GM12878 (cell line): ENCODE data around the gene ZNF41. TPM values are rescaled to one million over a fixed set of nuclear protein-coding genes. Genes with fewer than 3 reads are reported as not detected.

Experiments
- ATAC-seq: fragments of 200-7000 bp; cut with Tn5 transposase; 3 replicates; pipeline ENCODE4 v1.9.1; 2020; ENCODE audit warnings: mild to moderate bottlenecking, moderate library complexity
- BruUV-seq: library from RNA; stranded (reverse); fragments of 400-500 nt; replicated peaks from 2 replicates; lab custom pipeline; 2021; lab: Mats Ljungman, UMichigan
- CTCF ChIA-PET: fragments of 300-600 bp; sonication (Branson Sonifier 250); formaldehyde crosslinking; extraction: SDS; loops from one replicate; lab custom pipeline; 2021; ENCODE audit warnings: inconsistent platforms; lab: Yijun Ruan, JAX
- POLR2A ChIA-PET: fragments of 350-600 bp; formaldehyde crosslinking; extraction: SDS; loops from one replicate; lab custom pipeline; 2021; ENCODE audit warnings: inconsistent platforms; lab: Charles Lee
- RAD21 ChIA-PET: fragments of 300-600 bp; sonication (Branson Sonifier 250); formaldehyde crosslinking; loops from one replicate; lab custom pipeline; 2023; ENCODE audit warnings: antibody characterized with exemption; ENCODE audit not compliant: unreplicated experiment; lab: Charles Lee
- SMC1A ChIA-PET: fragments of 300-600 bp; sonication (Branson Sonifier 250); formaldehyde crosslinking; loops from one replicate; lab custom pipeline; 2023; ENCODE audit not compliant: unreplicated experiment, uncharacterized antibody; lab: Charles Lee
- DNase-seq: peaks from one replicate; pipeline ENCODE4 v3.0.0-alpha.2; 2011; ENCODE audit warnings: low read depth, low spot score
- FAIRE-seq: peaks from 3 replicates; lab custom pipeline; 2011; peaks lifted over from hg19 to GRCh38; lab: Jason Lieb, UNC
- H2AFZ ChIP-seq: 2 replicates; pipeline ENCODE4 v1.6.0; 2011; ENCODE audit warnings: low read depth, low read length, control low read depth; ENCODE audit not compliant: control insufficient read depth
- H3K27ac ChIP-seq: 2 replicates; pipeline ENCODE4 v1.5.1; 2011; ENCODE audit warnings: control low read depth; ENCODE audit not compliant: control insufficient read depth, insufficient read depth
- H3K27me3 ChIP-seq, 2 experiments: replicated peaks in 1 of 2; 2 replicates each; pipeline versions ENCODE4 v1.6.0 to v1.6.1; 2011; ENCODE audit warnings: low read length in 1 of 2; ENCODE audit not compliant: control insufficient read depth in 2 of 2, insufficient read depth in 2 of 2
- H3K36me3 ChIP-seq, 2 experiments: 2 replicates each; pipeline ENCODE4 v1.5.1; 2011; ENCODE audit warnings: low read length in 1 of 2; ENCODE audit not compliant: control insufficient read depth in 2 of 2, insufficient read depth in 2 of 2
- H3K4me1 ChIP-seq: 2 replicates; pipeline ENCODE4 v1.6.1; 2011; ENCODE audit warnings: mild to moderate bottlenecking, low read length, moderate library complexity, mixed read lengths; ENCODE audit not compliant: control insufficient read depth, insufficient read depth
- H3K4me2 ChIP-seq: 2 replicates; pipeline ENCODE4 v1.6.0; 2011; ENCODE audit warnings: control low read depth; ENCODE audit not compliant: control insufficient read depth, insufficient read depth
- H3K4me3 ChIP-seq: fragments of 200-600 bp; sonication (generic); 2 replicates; pipeline ENCODE4 v1.5.1; 2016
- H3K79me2 ChIP-seq: 2 replicates; pipeline ENCODE4 v1.6.0; 2011; ENCODE audit warnings: low read length; ENCODE audit not compliant: control insufficient read depth, insufficient read depth
- H3K9ac ChIP-seq: 2 replicates; pipeline ENCODE4 v1.8.0; 2011; ENCODE audit warnings: low read length, control low read depth, mixed read lengths; ENCODE audit not compliant: control insufficient read depth, insufficient read depth
- H3K9me3 ChIP-seq: replicated peaks from 3 replicates; pipeline ENCODE4 v1.5.1; 2011; ENCODE audit warnings: mild to moderate bottlenecking, low read length; ENCODE audit not compliant: control insufficient read depth, insufficient read depth
- H4K20me1 ChIP-seq: 2 replicates; pipeline ENCODE4 v1.6.0; 2011; ENCODE audit not compliant: control insufficient read depth, insufficient read depth
- CBFB ChIP-seq: IDR thresholded peaks from 2 replicates; pipeline ENCODE4 v1.6.1; 2016; ENCODE audit warnings: antibody characterized with exemption, low read depth
- CREB1 ChIP-seq: IDR thresholded peaks from 2 replicates; pipeline ENCODE4 v1.6.1; 2012; ENCODE audit warnings: low read depth, mild to moderate bottlenecking, inconsistent platforms
- EP300 ChIP-seq, 2 experiments: fragments of 150-350 bp in 1 of 2; IDR thresholded peaks; 2 replicates each; pipeline ENCODE4 v1.6.1; 2011 to 2012; ENCODE audit warnings: low read depth in 2 of 2, low read length in 2 of 2, borderline replicate concordance in 1 of 2, improper control_type of control experiment in 1 of 2, inconsistent platforms in 1 of 2; ENCODE audit not compliant: control insufficient read depth in 1 of 2
- HDAC2 ChIP-seq: fragments of 200-600 bp; sonication (generic); IDR thresholded peaks from 2 replicates; pipeline ENCODE4 v1.6.1; 2017
- IKZF2 ChIP-seq, 2 experiments: fragments of 450-650 bp; IDR thresholded peaks; 2 replicates each; pipeline ENCODE4 v1.6.1; 2017; ENCODE audit warnings: mild to moderate bottlenecking in 2 of 2, moderate library complexity in 2 of 2
- IRF4 ChIP-seq: IDR thresholded peaks from 2 replicates; pipeline ENCODE4 v1.6.1; 2011; ENCODE audit warnings: low read depth, low read length
- KLF5 ChIP-seq: fragments of 450-650 bp; IDR thresholded peaks from 2 replicates; pipeline ENCODE4 v1.6.1; 2014; ENCODE audit warnings: mild to moderate bottlenecking; ENCODE audit not compliant: partially characterized antibody
- RFX5 ChIP-seq: IDR thresholded peaks from 2 replicates; pipeline ENCODE4 v1.6.1; 2011; ENCODE audit warnings: low read depth, low read length, improper control_type of control experiment
- SREBF1 ChIP-seq: IDR thresholded peaks from 2 replicates; pipeline ENCODE4 v1.6.1; 2012; ENCODE audit warnings: mild to moderate bottlenecking, low read length
- SREBF2 ChIP-seq: IDR thresholded peaks from 2 replicates; pipeline ENCODE4 v1.6.1; 2012; ENCODE audit warnings: mild to moderate bottlenecking, low read length
- SRF ChIP-seq, 2 experiments: IDR thresholded peaks; 2 replicates each; pipeline ENCODE4 v1.6.1; 2011; ENCODE audit warnings: low read depth in 2 of 2, low read length in 2 of 2, mild to moderate bottlenecking in 1 of 2, moderate library complexity in 1 of 2
- TCF3 ChIP-seq: IDR thresholded peaks from 2 replicates; pipeline ENCODE4 v1.6.1; 2012; ENCODE audit warnings: low read depth, mild to moderate bottlenecking, low read length, borderline replicate concordance; ENCODE audit not compliant: insufficient read depth
- YY1 ChIP-seq: IDR thresholded peaks from 2 replicates; pipeline ENCODE4 v1.6.1; 2011; ENCODE audit warnings: low read depth, mild to moderate bottlenecking, low read length
- ZNF217 ChIP-seq: fragments of 450-650 bp; IDR thresholded peaks from 2 replicates; pipeline ENCODE4 v1.6.1; 2017; ENCODE audit warnings: antibody characterized with exemption, mild to moderate bottlenecking
- WGBS: methylation state at CpG from one replicate; pipeline ENCODE4 v1.1.6; 2016; ENCODE audit warnings: low lambda C conversion rate; ENCODE audit not compliant: insufficient replicate concordance, insufficient coverage; ENCODE audit errors: missing lambda C conversion rate; 5-methylcytosine and 5-hydroxymethylcytosine counted together
- in situ Hi-C: fragments of 300-500 bp; cut with MboI; formaldehyde crosslinking; loops from 9 replicates; pipeline ENCODE4 v1.14.3; 2018; ENCODE audit warnings: mixed read lengths
- intact Hi-C: fragments of 100-400 bp; cut with micrococcal nuclease; formaldehyde crosslinking; loops from one replicate; pipeline ENCODE4 v1.14.2; 2022; ENCODE audit not compliant: unreplicated experiment
- polyA plus RNA-seq, 11 experiments: library from polyadenylated mRNA; depleted of rRNA in 4 of 11; unstranded in 6 of 11; stranded (reverse) in 5 of 11; fragments of >200 nt; fragmentation: Nextera tagmentation in 4 of 11; fragmentation: Illumina TruSeq in 1 of 11; extraction: Ambion mirVana in 4 of 11; extraction: Trizol in 1 of 11; gene quantifications; 1 replicate in 1 of 11; 2 replicates in 10 of 11; pipeline versions ENCODE4 v1.2.1 to v1.2.3, GENCODE V29; 2011 to 2016; ENCODE audit warnings: inconsistent platforms in 2 of 11, missing spikeins in 2 of 11, low read depth in 1 of 11
- total RNA-seq, 4 experiments: library from RNA; depleted of rRNA in 3 of 4; stranded (reverse); fragments of >200 nt in 3 of 4; fragmentation: Illumina TruSeq in 1 of 4; extraction: Trizol in 1 of 4; gene quantifications; 2 replicates each; pipeline versions ENCODE4 v1.2.1 to v1.2.3, GENCODE V29; 2013 to 2021
- TF ChIP-seq, protein P1 (sequence below): fragments of 450-650 bp; formaldehyde crosslinking; IDR thresholded peaks from 2 replicates; pipeline ENCODE4 v1.4.0; 2022; ENCODE audit warnings: mild to moderate bottlenecking, moderate library complexity
- TF ChIP-seq, protein P2 (sequence below): fragments of 450-650 bp; IDR thresholded peaks from 2 replicates; pipeline ENCODE4 v1.6.1; 2017; ENCODE audit warnings: low read depth, mild to moderate bottlenecking, moderate library complexity
- TF ChIP-seq, protein P3 (sequence below): fragments of 150-350 bp; IDR thresholded peaks from 2 replicates; pipeline ENCODE4 v1.6.1; 2014; ENCODE audit warnings: mild to moderate bottlenecking, low read depth, low read length

The ZNF41 gene
- total and polyA plus RNA-seq, 10 of the 15 experiments (the other 5 are each of a cell fraction or from before 2014, with no cell fraction given): 0.95 to 10.6 (median 7.5) TPM

DNA sequence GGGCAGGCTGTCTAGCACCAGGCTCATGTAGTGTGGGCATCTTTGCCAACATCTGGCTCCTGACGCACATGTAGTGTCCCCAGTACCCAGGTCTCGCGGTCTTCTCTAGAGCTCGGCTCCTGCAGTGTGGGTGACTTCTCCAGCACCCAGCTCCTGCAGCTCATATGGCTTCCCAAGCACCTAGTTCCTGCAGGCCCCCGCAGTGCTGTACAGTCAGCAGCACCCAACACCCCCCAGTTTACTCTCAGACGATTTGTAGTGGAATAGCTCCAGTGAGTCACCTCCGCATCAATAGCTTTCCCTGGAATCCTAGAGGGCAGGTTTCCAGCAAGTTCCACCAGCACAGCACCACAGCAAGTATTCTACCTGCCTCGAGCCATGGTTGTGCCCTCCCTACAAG lies 30.9 kb downstream of the ZNF41 start:
- no peak overlapping the region for H3K4me2 ChIP-seq
- 65% methylated on average over 5 of the region's 8 CpGs for WGBS
- SMC1A ChIA-PET: no interaction called here
- in situ Hi-C loops: no loop called here
- H4K20me1 ChIP-seq: no peaks in the 10 kb centered on the region
- H3K27me3 ChIP-seq: no peaks in the 10 kb centered on the region
- no peak for TF ChIP-seq CBFB
- TF ChIP-seq IKZF2 (IDR thresholded peaks at IDR 0.05): no peak
- TF ChIP-seq IRF4: no peak
- no peak for TF ChIP-seq CREB1
- TF ChIP-seq, protein P1, sequence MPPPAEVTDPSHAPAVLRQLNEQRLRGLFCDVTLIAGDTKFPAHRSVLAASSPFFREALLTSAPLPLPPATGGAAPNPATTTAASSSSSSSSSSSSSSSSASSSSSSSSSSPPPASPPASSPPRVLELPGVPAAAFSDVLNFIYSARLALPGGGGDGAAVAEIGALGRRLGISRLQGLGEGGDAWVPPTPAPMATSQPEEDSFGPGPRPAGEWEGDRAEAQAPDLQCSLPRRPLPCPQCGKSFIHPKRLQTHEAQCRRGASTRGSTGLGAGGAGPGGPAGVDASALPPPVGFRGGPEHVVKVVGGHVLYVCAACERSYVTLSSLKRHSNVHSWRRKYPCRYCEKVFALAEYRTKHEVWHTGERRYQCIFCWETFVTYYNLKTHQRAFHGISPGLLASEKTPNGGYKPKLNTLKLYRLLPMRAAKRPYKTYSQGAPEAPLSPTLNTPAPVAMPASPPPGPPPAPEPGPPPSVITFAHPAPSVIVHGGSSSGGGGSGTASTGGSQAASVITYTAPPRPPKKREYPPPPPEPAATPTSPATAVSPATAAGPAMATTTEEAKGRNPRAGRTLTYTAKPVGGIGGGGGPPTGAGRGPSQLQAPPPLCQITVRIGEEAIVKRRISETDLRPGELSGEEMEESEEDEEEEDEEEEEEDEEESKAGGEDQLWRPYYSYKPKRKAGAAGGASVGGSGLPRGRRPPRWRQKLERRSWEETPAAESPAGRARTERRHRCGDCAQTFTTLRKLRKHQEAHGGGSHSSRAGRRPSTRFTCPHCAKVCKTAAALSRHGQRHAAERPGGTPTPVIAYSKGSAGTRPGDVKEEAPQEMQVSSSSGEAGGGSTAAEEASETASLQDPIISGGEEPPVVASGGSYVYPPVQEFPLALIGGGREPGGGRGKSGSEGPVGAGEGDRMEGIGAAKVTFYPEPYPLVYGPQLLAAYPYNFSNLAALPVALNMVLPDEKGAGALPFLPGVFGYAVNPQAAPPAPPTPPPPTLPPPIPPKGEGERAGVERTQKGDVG: no peak
- TF ChIP-seq TCF3: no peak
- no peak for TF ChIP-seq RFX5
- TF ChIP-seq SRF (IDR thresholded peaks at IDR 0.05; ENCODE audit: low read depth in 2 of 2, low read length in 2 of 2): no peak
- no peak for TF ChIP-seq KLF5
- TF ChIP-seq, protein P2, sequence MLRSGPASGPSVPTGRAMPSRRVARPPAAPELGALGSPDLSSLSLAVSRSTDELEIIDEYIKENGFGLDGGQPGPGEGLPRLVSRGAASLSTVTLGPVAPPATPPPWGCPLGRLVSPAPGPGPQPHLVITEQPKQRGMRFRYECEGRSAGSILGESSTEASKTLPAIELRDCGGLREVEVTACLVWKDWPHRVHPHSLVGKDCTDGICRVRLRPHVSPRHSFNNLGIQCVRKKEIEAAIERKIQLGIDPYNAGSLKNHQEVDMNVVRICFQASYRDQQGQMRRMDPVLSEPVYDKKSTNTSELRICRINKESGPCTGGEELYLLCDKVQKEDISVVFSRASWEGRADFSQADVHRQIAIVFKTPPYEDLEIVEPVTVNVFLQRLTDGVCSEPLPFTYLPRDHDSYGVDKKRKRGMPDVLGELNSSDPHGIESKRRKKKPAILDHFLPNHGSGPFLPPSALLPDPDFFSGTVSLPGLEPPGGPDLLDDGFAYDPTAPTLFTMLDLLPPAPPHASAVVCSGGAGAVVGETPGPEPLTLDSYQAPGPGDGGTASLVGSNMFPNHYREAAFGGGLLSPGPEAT: no peak
- TF ChIP-seq, protein P3, sequence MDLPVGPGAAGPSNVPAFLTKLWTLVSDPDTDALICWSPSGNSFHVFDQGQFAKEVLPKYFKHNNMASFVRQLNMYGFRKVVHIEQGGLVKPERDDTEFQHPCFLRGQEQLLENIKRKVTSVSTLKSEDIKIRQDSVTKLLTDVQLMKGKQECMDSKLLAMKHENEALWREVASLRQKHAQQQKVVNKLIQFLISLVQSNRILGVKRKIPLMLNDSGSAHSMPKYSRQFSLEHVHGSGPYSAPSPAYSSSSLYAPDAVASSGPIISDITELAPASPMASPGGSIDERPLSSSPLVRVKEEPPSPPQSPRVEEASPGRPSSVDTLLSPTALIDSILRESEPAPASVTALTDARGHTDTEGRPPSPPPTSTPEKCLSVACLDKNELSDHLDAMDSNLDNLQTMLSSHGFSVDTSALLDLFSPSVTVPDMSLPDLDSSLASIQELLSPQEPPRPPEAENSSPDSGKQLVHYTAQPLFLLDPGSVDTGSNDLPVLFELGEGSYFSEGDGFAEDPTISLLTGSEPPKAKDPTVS: no peak
- TF ChIP-seq YY1: no peak
- no peak for TF ChIP-seq HDAC2
- TF ChIP-seq SREBF2: no peak
- no peak for TF ChIP-seq SREBF1
- TF ChIP-seq EP300 (IDR thresholded peaks at IDR 0.05; ENCODE audit: borderline replicate concordance in 1 of 2, control insufficient read depth in 1 of 2, low read depth in 2 of 2, low read length in 2 of 2): no peak
- no peak for TF ChIP-seq ZNF217
- no peak overlapping the region for H3K4me3 ChIP-seq
- no peak for FAIRE-seq
- RAD21 ChIA-PET: no interaction called here
- POLR2A ChIA-PET: no interaction called here
- no TSS peak for BruUV-seq
- intact Hi-C loops: no loop called here
- H3K79me2 ChIP-seq: no peaks in the 10 kb centered on the region
- no peak overlapping the region for H3K9ac ChIP-seq
- no peak overlapping the region for H2AFZ ChIP-seq
- peaks cover 24% of the 10 kb centered on the region for H3K9me3 ChIP-seq
- no peak overlapping the region for H3K27ac ChIP-seq
- H3K4me1 ChIP-seq: no peaks in the 10 kb centered on the region
- H3K36me3 ChIP-seq: peaks cover 0 to 12% of the 10 kb centered on the region in 2 experiments; a peak in 2 of 4 replicates
- ATAC-seq: no peak
- CTCF ChIA-PET: no interaction called here
- no peak for DNase-seq
